ENCODE data around the gene RYR2. TPM values are rescaled to one million over a fixed set of nuclear protein-coding genes. Genes with fewer than 3 reads are reported as not detected.

RYR2 gene
- total RNA-seq, 1 donor from 2014 or later: 0.19 TPM

- Mint-ChIP-seq H3K4me1 (ENCODE audit: low read depth) (no peaks in the 10 kb centered on the region), H3K36me3 (ENCODE audit: insufficient read depth) (no peaks in the 10 kb centered on the region), H3K9me3 (ENCODE audit: low read depth) (no peaks in the 10 kb centered on the region), H3K27me3 (peaks cover 27% of the 10 kb centered on the region), H3K27ac (no peak overlapping the region), H3K4me3 (ENCODE audit: low read depth) (no peak overlapping the region)
- DNase-seq (ENCODE audit: low spot score, unreplicated experiment): no peak
- TF ChIP-seq, protein P1, sequence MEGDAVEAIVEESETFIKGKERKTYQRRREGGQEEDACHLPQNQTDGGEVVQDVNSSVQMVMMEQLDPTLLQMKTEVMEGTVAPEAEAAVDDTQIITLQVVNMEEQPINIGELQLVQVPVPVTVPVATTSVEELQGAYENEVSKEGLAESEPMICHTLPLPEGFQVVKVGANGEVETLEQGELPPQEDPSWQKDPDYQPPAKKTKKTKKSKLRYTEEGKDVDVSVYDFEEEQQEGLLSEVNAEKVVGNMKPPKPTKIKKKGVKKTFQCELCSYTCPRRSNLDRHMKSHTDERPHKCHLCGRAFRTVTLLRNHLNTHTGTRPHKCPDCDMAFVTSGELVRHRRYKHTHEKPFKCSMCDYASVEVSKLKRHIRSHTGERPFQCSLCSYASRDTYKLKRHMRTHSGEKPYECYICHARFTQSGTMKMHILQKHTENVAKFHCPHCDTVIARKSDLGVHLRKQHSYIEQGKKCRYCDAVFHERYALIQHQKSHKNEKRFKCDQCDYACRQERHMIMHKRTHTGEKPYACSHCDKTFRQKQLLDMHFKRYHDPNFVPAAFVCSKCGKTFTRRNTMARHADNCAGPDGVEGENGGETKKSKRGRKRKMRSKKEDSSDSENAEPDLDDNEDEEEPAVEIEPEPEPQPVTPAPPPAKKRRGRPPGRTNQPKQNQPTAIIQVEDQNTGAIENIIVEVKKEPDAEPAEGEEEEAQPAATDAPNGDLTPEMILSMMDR (IDR thresholded peaks at IDR 0.05; ENCODE audit: unreplicated experiment): no peak
Measured at GRCh38 chr1:236998546-236998945, 43.4 kb upstream of the RYR2 start.

DNA sequence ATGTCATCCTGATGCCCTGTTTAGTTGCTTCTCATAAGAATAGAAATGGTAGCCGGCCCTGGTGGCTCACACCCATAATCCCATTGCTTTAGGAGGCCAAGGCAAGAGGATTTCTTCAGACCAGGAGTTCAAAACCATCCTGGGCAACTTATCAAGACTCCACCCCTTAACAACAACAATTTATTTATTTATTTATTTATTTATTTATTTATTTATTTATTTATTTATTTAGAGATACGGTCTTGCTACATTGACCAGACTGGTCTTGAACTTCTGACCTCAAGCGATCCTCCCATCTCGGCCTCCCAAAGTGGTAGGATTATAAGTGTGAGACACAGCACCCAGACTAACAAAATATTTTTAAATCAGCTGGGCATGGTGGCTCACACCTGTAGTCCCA lies 41.8 kb upstream of the RYR2 start:
- H3K36me3 Mint-ChIP-seq (ENCODE audit: insufficient read depth): no peaks in the 10 kb centered on the region
- no peak overlapping the region for H3K4me3 Mint-ChIP-seq (ENCODE audit: low read depth)
- TF ChIP-seq, protein P1 (IDR thresholded peaks at IDR 0.05; ENCODE audit: unreplicated experiment): no peak
- H3K27ac Mint-ChIP-seq: no peak overlapping the region
- no peak for DNase-seq (ENCODE audit: low spot score, unreplicated experiment)
- peaks cover 30% of the 10 kb centered on the region for H3K27me3 Mint-ChIP-seq
- no peaks in the 10 kb centered on the region for H3K4me1 Mint-ChIP-seq (ENCODE audit: low read depth)
- H3K9me3 Mint-ChIP-seq (ENCODE audit: low read depth): no peaks in the 10 kb centered on the region

- TF ChIP-seq, protein P1 (IDR thresholded peaks at IDR 0.05; ENCODE audit: unreplicated experiment): no peak
- Mint-ChIP-seq H3K4me3 (ENCODE audit: low read depth) (no peak overlapping the region), H3K27me3 (peaks cover 25% of the 10 kb centered on the region), H3K36me3 (ENCODE audit: insufficient read depth) (no peaks in the 10 kb centered on the region), H3K9me3 (ENCODE audit: low read depth) (no peaks in the 10 kb centered on the region), H3K27ac (no peak overlapping the region), H3K4me1 (ENCODE audit: low read depth) (no peaks in the 10 kb centered on the region)
- no peak for DNase-seq (ENCODE audit: low spot score, unreplicated experiment)
Measured at GRCh38 chr1:237003516-237003915, 38.5 kb upstream of the RYR2 start.

DNA sequence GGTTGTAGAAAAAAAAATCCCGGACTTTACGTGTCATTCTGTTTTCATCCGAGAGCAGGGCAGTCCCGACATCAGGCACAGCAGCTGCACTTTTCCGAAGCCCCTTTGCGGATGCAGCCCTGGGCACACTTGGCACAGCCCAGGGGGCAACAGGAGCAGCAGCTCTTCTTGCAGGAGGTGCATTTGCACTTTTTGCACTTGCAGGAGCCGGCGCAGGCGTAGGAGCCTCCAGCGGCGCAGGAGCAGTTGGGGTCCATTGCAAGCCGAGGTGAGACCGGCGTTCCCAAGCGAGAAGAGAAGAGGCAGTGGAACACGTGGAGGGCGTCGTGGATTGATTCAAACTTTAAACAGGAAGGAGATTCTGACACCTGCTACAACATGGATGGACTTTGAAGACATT lies 37.9 kb upstream of the RYR2 start, which contains the start of gene MT1HL1:
MT1HL1 (minus strand) TSS at position 326 of the 400 bp plus-strand sequence; CDS start at position 257, 69 bp downstream.
- no peaks in the 10 kb centered on the region for H3K4me1 Mint-ChIP-seq (ENCODE audit: low read depth)
- no peak for DNase-seq (ENCODE audit: low spot score, unreplicated experiment)
- H3K9me3 Mint-ChIP-seq (ENCODE audit: low read depth): no peaks in the 10 kb centered on the region
- H3K27ac Mint-ChIP-seq: no peak within 1 kb of the TSS
- no peak within 1 kb of the TSS for H3K4me3 Mint-ChIP-seq (ENCODE audit: low read depth)
- peaks cover 25% of the 10 kb centered on the region for H3K27me3 Mint-ChIP-seq
- TF ChIP-seq, protein P1 (IDR thresholded peaks at IDR 0.05; ENCODE audit: unreplicated experiment): no peak
- H3K36me3 Mint-ChIP-seq (ENCODE audit: insufficient read depth): no peaks in the 10 kb centered on the region

DNA sequence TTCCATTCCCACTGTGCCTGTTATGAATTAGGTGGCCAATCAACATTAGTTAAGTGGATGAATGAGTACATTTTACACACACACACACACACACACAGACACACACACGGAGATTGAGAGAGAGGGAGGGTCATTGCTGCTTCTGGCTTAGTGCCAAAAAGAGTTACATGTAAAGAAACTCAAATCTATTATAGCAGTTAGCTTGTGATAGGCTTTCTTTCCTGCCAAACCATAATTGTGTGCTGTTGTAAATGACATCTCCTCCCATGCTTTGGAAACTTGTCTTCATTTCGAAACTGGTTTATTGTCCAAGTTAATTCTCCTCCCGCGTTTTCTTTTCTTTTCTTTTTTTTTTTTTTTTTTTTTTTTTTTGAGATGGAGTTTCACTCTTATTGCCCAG lies 36.3 kb upstream of the RYR2 start:
- Mint-ChIP-seq H3K4me3 (ENCODE audit: low read depth) (no peak overlapping the region), H3K36me3 (ENCODE audit: insufficient read depth) (no peaks in the 10 kb centered on the region), H3K27me3 (peaks cover 20% of the 10 kb centered on the region)

More for the DNA sequence above, 36.3 kb upstream of the RYR2 start:
- Mint-ChIP-seq H3K4me1 (ENCODE audit: low read depth) (no peaks in the 10 kb centered on the region), H3K9me3 (ENCODE audit: low read depth) (no peaks in the 10 kb centered on the region), H3K27ac (no peak overlapping the region)
- DNase-seq (ENCODE audit: low spot score, unreplicated experiment): no peak
- TF ChIP-seq, protein P1 (IDR thresholded peaks at IDR 0.05; ENCODE audit: unreplicated experiment): no peak

All from progenitor cell of endocrine pancreas (in vitro differentiated cells).